Mucosa of descending colon (tissue), 3 donors: Measurements from ENCODE around the gene UBQLN1. TPM values are rescaled to one million over a fixed set of nuclear protein-coding genes. Genes with fewer than 3 reads are reported as not detected.

Source experiments
- ATAC-seq: fragments of 200-7000 bp; cut with Tn5 transposase; one replicate; pipeline ENCODE4 v1.9.1; 2020; ENCODE audit warnings: mild to moderate bottlenecking, moderate library complexity
- DNase-seq, 3 donors: peaks; one replicate each; pipeline ENCODE4 v3.0.0-alpha.2; 2020
- H3K36me3 ChIP-seq: fragments of 200-600 bp; one replicate; pipeline ENCODE4 v1.8.0; 2021; ENCODE audit warnings: low read depth, mild to moderate bottlenecking
- H3K4me1 ChIP-seq: fragments of 200-600 bp; one replicate; pipeline ENCODE4 v1.8.0; 2021; ENCODE audit warnings: low read depth, mild to moderate bottlenecking
- H3K4me3 ChIP-seq: fragments of 200-600 bp; one replicate; pipeline ENCODE4 v1.8.0; 2021; ENCODE audit warnings: mild to moderate bottlenecking
- H3K9me3 ChIP-seq: fragments of 200-600 bp; one replicate; pipeline ENCODE4 v1.8.0; 2021; ENCODE audit warnings: mild to moderate bottlenecking
- intact Hi-C, 2 donors: fragments of 100-400 bp; cut with DNase I in 1 of 2; cut with micrococcal nuclease in 1 of 2; formaldehyde crosslinking; loops; one replicate each; pipeline versions ENCODE4 v1.11.0 to v1.11.1; 2022; cut with DNase I, micrococcal nuclease
- total RNA-seq, 3 donors: library from RNA; stranded (reverse); fragmentation: NEBNext Ultra II Directional in 2 of 3; extraction: Animal tissue kit (Norgen Biotek cat#: 25700) in 2 of 3; gene quantifications; one replicate each; pipeline versions ENCODE4 v1.2.1 to v1.2.4, GENCODE V29; 2021 to 2023
- TF ChIP-seq, protein P1 (sequence below): fragments of 200-600 bp; IDR thresholded peaks from one replicate; pipeline ENCODE4 v1.8.0; 2022; ENCODE audit warnings: antibody characterized with exemption, mild to moderate bottlenecking
- donor health status: DM: no; HTN: no; CAD: no; lungs with moderate emphysema.
- donor health status: DM: no; HTN: no; CAD: no.
- donor health status: DM: no; HTN: yes; CAD: no.

Gene UBQLN1
- total RNA-seq, 3 donors from 2014 or later, result 74.3 to 100.0 (median 80.6) TPM

- Histone ChIP-seq H3K4me3 (no peak overlapping the region), H3K36me3 (no peaks in the 10 kb centered on the region), H3K9me3 (no peaks in the 10 kb centered on the region), H3K4me1 (no peaks in the 10 kb centered on the region)
- ATAC-seq (no peak), DNase-seq (no peak)
- intact Hi-C loops, result no loop called here
- TF ChIP-seq, protein P1, sequence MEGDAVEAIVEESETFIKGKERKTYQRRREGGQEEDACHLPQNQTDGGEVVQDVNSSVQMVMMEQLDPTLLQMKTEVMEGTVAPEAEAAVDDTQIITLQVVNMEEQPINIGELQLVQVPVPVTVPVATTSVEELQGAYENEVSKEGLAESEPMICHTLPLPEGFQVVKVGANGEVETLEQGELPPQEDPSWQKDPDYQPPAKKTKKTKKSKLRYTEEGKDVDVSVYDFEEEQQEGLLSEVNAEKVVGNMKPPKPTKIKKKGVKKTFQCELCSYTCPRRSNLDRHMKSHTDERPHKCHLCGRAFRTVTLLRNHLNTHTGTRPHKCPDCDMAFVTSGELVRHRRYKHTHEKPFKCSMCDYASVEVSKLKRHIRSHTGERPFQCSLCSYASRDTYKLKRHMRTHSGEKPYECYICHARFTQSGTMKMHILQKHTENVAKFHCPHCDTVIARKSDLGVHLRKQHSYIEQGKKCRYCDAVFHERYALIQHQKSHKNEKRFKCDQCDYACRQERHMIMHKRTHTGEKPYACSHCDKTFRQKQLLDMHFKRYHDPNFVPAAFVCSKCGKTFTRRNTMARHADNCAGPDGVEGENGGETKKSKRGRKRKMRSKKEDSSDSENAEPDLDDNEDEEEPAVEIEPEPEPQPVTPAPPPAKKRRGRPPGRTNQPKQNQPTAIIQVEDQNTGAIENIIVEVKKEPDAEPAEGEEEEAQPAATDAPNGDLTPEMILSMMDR, result no peak
Observed at GRCh38 chr9:83662933-83663332, 44.8 kb downstream of the UBQLN1 start.

GRCh38 chr9:83656952-83657351 lies 50.8 kb downstream of the UBQLN1 start:
- ATAC-seq (no peak), DNase-seq (no peak)
- TF ChIP-seq, protein P1, result no peak
- no peaks in the 10 kb centered on the region for H3K4me1 ChIP-seq
- no peak overlapping the region for H3K4me3 ChIP-seq
- no peaks in the 10 kb centered on the region for H3K36me3 ChIP-seq
- no peaks in the 10 kb centered on the region for H3K9me3 ChIP-seq
- intact Hi-C loops, result no loop called here

DNA sequence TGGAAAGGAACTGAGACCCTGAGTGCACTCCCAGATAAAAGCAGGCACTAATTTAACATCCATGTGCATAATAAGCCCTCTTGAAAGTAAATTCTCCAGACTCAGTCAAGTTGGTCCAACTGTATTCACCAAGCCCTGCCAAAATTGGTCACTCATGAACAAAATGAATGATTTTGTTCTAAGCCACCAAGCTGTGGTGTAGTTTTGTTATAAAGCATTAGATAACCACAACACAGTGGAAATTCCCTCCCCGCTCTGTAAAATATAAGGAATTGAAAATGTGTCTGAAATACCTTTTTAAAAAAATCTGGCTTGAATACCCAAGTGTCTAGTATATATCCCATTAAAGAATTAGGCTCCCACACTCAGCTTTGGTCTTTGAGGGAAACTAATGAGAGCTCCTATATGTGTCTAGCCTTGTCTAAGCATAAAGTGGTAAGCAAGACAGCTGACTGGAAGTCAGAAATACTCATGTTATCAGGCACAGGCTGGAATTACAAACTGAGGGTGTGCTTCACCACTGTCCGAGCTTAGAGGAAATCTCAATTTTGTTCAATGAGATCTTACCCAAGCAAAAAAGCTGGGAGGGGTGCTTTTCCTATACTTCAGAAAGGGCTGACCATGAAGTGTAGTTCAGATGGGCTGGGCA lies 51.6 kb downstream of the UBQLN1 start:
- intact Hi-C loops, result no loop called here
- Histone ChIP-seq H3K4me1 (no peaks in the 10 kb centered on the region), H3K36me3 (no peaks in the 10 kb centered on the region), H3K4me3 (no peak overlapping the region), H3K9me3 (no peaks in the 10 kb centered on the region)
- no peak for DNase-seq
- TF ChIP-seq, protein P1, result no peak
- ATAC-seq, result no peak

DNA sequence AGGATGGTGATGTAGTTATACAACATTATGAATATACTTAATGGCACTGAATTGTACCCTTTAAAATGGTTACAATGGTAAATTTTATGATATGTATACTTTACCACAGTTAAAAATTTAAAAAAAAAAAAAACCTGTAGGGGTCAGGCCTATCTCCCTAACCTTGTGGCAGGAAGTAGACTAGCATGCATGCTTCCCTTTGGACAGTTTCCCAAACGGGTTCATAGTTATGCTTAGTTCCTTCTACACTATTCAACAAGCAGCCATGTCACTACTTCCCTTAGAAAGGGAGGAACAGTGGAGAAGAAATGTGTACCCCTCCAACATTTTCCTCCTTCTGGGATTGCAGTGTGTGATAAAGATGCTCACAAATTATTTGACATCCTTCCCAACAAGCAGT lies 52.3 kb downstream of the UBQLN1 start:
- Histone ChIP-seq H3K9me3 (no peaks in the 10 kb centered on the region), H3K4me3 (no peak overlapping the region), H3K36me3 (no peaks in the 10 kb centered on the region), H3K4me1 (no peaks in the 10 kb centered on the region)
- intact Hi-C loops, result no loop called here
- ATAC-seq (peak; percentile 82), DNase-seq (peak in 1 of 3 donors; percentile 17)
- TF ChIP-seq, protein P1, result no peak

GRCh38 chr9:83652433-83652832 lies 55.3 kb downstream of the UBQLN1 start:
- TF ChIP-seq, protein P1, result no peak
- DNase-seq (no peak), ATAC-seq (no peak)
- Histone ChIP-seq H3K9me3 (no peaks in the 10 kb centered on the region), H3K4me1 (no peaks in the 10 kb centered on the region), H3K36me3 (no peaks in the 10 kb centered on the region), H3K4me3 (no peak overlapping the region)
- intact Hi-C loops, result no loop called here

DNA sequence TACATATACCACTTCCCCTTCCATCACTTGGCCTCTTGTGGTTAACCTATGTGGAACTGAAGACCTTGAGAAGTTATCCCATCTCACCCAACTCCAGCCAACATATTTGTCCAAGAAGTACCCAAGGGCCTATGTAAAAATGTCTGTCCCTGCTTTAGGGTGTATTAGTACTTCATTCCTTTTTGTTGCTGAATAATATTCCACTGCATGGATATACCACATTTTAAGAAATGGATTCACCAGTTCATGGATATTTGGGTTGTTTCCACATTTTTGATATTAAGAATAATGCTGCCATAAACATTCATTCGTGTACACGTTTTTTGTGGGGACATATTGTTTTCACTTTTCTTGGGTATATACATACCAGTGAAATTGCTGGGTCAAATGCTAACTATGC lies 56.2 kb downstream of the UBQLN1 start:
- DNase-seq, result no peak
- H3K9me3 ChIP-seq, result no peaks in the 10 kb centered on the region
- TF ChIP-seq, protein P1, result no peak
- no peak for ATAC-seq
- no peaks in the 10 kb centered on the region for H3K4me1 ChIP-seq
- intact Hi-C loops, result no loop called here
- H3K4me3 ChIP-seq, result no peak overlapping the region
- H3K36me3 ChIP-seq, result no peaks in the 10 kb centered on the region
